Pancreas (tissue), 10 donors: ENCODE measurements around the gene ZFAND6. TPM values are rescaled to one million over a fixed set of nuclear protein-coding genes. Genes with fewer than 3 reads are reported as not detected.

Source experiments
- ATAC-seq, 4 donors: fragments of 200-7000 bp; cut with Tn5 transposase; one replicate each; pipeline versions ENCODE4 v1.8.0 to v1.9.1; 2020; ENCODE audit warnings: mild to moderate bottlenecking in 4 of 4, moderate library complexity in 4 of 4
- DNase-seq, 6 donors: peaks; one replicate each; pipeline ENCODE4 v3.0.0-alpha.2; 2020
- FAIRE-seq: peaks from 2 replicates; lab custom pipeline; 2012; peaks lifted over from hg19 to GRCh38; lab: Jason Lieb, UNC
- H3K27ac ChIP-seq, 4 donors: fragments of 200-600 bp; sonication (generic); 1 replicate in 3 of 4; 2 replicates in 1 of 4; pipeline versions ENCODE4 v1.5.0 to v1.8.0; 2020
- H3K27me3 ChIP-seq, 4 donors: fragments of 200-600 bp; one replicate each; pipeline ENCODE4 v1.8.0; 2021
- H3K36me3 ChIP-seq, 3 donors: fragments of 200-600 bp; sonication (generic) in 1 of 3; one replicate each; pipeline versions ENCODE4 v1.5.0 to v1.8.0; 2020 to 2021
- H3K4me1 ChIP-seq, 3 donors: fragments of 200-600 bp; one replicate each; pipeline ENCODE4 v1.8.0; 2021
- H3K4me3 ChIP-seq, 4 donors: fragments of 200-600 bp; sonication (generic) in 2 of 4; one replicate each; pipeline versions ENCODE4 v1.5.0 to v1.8.0; 2020 to 2021
- H3K9me3 ChIP-seq, 4 donors: fragments of 200-600 bp; one replicate each; pipeline ENCODE4 v1.8.0; 2021
- WGBS, 2 donors: extraction: QIAGEN DNeasy Blood & Tissue Kit; methylation state at CpG; one replicate each; pipeline ENCODE4 v1.1.7; 2013; 5-methylcytosine and 5-hydroxymethylcytosine counted together
- intact Hi-C, 3 donors: fragments of 100-400 bp; cut with DNase I; formaldehyde crosslinking; loops; one replicate each; pipeline versions ENCODE4 v1.11.1 to v1.14.2; 2022
- polyA plus RNA-seq, 2 donors: library from polyadenylated mRNA; stranded (reverse); fragments of 200-250 nt; gene quantifications; one replicate each; pipeline ENCODE4 v1.2.3, GENCODE V29; 2013
- total RNA-seq, 6 donors: library from RNA; stranded (reverse); fragmentation: NEBNext Ultra II Directional in 4 of 6; extraction: Animal tissue kit (Norgen Biotek cat#: 25700) in 4 of 6; gene quantifications; one replicate each; pipeline versions ENCODE4 v1.2.1 to v1.2.4, GENCODE V29; 2021 to 2023
- TF ChIP-seq, protein P1 (sequence below), 4 donors: fragments of 200-600 bp; sonication (generic) in 3 of 4; IDR thresholded peaks; one replicate each; pipeline versions ENCODE4 v1.5.0 to v1.8.0; 2021; ENCODE audit warnings: antibody characterized with exemption in 4 of 4
- donor health status: healthy with polysubstance abuse.
- donor health status: DM: no; HTN: no; CAD: no; lungs with moderate emphysema.
- donor health status: DM: no; HTN: no; CAD: no.
- donor health status: control.
- donor health status: control.
- donor health status: Bipolar disorder and iron deficiency.
- donor health status: DM: yes; HTN: yes; CAD: no.
- donor health status: DM: no; HTN: no; CAD: no.
- donor health status: DM: no; HTN: no; CAD: no.
- donor health status: DM: yes; HTN: yes; CAD: no.

The ZFAND6 gene
- total and polyA plus RNA-seq, 8 donors, result 16.9 to 41.5 (median 19.1) TPM

DNA sequence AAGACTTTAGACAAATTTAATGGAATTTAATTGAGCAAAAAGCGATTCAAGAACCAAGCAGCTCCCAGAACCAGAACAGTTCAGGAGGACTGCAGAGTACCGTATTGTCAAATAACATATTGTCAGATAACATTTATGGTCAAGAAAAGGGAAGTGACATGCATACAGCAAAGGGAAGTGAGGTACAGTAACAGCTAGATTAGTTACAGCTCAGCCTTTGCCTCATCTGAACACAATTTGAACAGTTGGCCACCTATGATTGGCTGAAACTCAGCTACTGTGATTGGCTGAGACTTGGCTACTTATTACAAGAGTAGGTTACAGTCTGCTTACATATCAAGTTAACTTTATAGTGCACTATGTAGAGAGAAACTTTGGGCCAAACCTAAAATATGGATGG lies 21.9 kb downstream of the ZFAND6 start:
- intact Hi-C loops, result no loop called here
- Histone ChIP-seq H3K4me3 (no peak overlapping the region), H3K27ac (no peak overlapping the region), H3K4me1 (peaks cover 0 to 4% (median 3%) of the 10 kb centered on the region in 3 donors), H3K27me3 (no peaks in the 10 kb centered on the region), H3K36me3 (no peaks in the 10 kb centered on the region), H3K9me3 (no peaks in the 10 kb centered on the region)
- DNase-seq, result no peak
- ATAC-seq, result peak in 2 of 4 donors; percentile 28 to 44
- FAIRE-seq, result no peak
- TF ChIP-seq, protein P1, sequence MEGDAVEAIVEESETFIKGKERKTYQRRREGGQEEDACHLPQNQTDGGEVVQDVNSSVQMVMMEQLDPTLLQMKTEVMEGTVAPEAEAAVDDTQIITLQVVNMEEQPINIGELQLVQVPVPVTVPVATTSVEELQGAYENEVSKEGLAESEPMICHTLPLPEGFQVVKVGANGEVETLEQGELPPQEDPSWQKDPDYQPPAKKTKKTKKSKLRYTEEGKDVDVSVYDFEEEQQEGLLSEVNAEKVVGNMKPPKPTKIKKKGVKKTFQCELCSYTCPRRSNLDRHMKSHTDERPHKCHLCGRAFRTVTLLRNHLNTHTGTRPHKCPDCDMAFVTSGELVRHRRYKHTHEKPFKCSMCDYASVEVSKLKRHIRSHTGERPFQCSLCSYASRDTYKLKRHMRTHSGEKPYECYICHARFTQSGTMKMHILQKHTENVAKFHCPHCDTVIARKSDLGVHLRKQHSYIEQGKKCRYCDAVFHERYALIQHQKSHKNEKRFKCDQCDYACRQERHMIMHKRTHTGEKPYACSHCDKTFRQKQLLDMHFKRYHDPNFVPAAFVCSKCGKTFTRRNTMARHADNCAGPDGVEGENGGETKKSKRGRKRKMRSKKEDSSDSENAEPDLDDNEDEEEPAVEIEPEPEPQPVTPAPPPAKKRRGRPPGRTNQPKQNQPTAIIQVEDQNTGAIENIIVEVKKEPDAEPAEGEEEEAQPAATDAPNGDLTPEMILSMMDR (IDR thresholded peaks at IDR 0.05), result no peak
- 87 to 89% methylated on average over 2 of the region's 2 CpGs for WGBS, 2 donors

- intact Hi-C loops, result no loop called here
- ATAC-seq (no peak), DNase-seq (no peak), FAIRE-seq (no peak)
- H3K27me3 ChIP-seq, result no peaks in the 10 kb centered on the region
- H3K9me3 ChIP-seq, result no peaks in the 10 kb centered on the region
- H3K4me3 ChIP-seq, result no peak overlapping the region
- TF ChIP-seq, protein P1 (IDR thresholded peaks at IDR 0.05), result no peak
- H3K4me1 ChIP-seq, result peaks cover 0 to 6% (median 0%) of the 10 kb centered on the region in 3 donors
- 38 to 39% methylated on average over 5 of the region's 5 CpGs for WGBS, 2 donors
- H3K27ac ChIP-seq, result no peak overlapping the region
- no peaks in the 10 kb centered on the region for H3K36me3 ChIP-seq
Measured at GRCh38 chr15:80087104-80087503, 27.6 kb downstream of the ZFAND6 start.

DNA sequence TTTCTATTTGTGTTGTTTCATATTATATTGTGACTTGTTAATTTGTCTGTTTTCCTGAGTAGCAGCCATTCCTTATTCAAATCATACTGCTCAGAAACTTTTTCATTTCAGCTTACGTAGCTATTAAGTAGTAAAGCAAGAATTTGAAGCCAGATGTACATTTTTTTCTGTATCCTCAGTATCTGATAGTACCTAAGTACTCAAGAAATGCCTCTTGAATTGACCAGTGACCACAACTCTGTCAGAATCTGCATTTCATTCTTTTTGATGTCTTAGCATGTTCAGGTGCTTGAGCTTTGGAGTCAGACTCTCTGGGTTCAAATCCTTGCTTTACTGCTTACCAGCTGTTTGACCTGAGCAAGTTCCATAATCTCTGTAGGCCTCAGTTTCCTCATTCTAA lies 30.6 kb downstream of the ZFAND6 start:
- FAIRE-seq, result no peak
- Histone ChIP-seq H3K4me3 (no peak overlapping the region), H3K36me3 (no peaks in the 10 kb centered on the region), H3K9me3 (no peaks in the 10 kb centered on the region), H3K27ac (no peak overlapping the region), H3K27me3 (no peaks in the 10 kb centered on the region), H3K4me1 (peaks cover 11 to 17% (median 15%) of the 10 kb centered on the region in 3 donors)
- no peak for DNase-seq
- intact Hi-C loops, result no loop called here
- 96 to 100% methylated on average over 1 of the region's 1 CpG for WGBS, 2 donors
- ATAC-seq, result no peak
- TF ChIP-seq, protein P1 (IDR thresholded peaks at IDR 0.05), result no peak

DNA sequence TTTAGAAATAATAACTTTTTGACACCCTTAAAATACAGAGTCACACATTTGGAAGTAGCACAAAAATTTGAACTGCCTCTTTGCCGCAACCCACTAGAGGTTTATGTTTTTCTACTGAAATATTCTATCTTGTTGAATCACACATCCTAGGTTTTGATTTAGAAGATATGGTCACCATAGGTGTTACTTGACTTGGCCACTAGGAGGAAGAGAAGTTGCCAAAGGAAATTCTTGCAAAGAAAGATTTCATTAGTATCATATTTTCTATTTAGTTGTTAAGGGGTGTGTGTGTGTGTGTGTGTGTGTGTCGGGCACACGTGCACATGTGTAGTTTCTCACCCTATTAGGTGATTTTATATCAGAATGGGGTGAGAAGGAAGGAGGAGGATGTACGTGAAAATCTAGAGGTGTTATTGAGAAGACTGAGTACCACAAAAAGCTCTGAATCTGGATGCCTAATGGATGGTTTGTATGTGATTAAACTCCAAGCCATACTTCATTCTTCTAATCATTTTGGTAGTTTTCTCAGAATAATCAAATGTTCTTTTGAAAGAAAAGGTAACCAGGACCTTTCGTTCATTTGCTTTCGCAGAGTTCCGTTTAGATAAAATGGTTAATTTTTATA lies 31.5 kb downstream of the ZFAND6 start:
- H3K9me3 ChIP-seq, result no peaks in the 10 kb centered on the region
- no peak for FAIRE-seq
- no peak for DNase-seq
- TF ChIP-seq, protein P1 (IDR thresholded peaks at IDR 0.05), result peak in 1 of 4 donors; percentile 13
- H3K27ac ChIP-seq, result no peak overlapping the region
- 74 to 79% methylated on average over 7 of the region's 7 CpGs for WGBS, 2 donors
- no peaks in the 10 kb centered on the region for H3K36me3 ChIP-seq
- no peaks in the 10 kb centered on the region for H3K27me3 ChIP-seq
- intact Hi-C loops, result no loop called here
- H3K4me3 ChIP-seq, result no peak overlapping the region
- no peak for ATAC-seq
- H3K4me1 ChIP-seq, result peaks cover 16 to 25% (median 19%) of the 10 kb centered on the region in 3 donors

GRCh38 chr15:80093854-80094418 lies 34.5 kb downstream of the ZFAND6 start:
- WGBS, 2 donors, result 25 to 36% methylated on average over 5 of the region's 5 CpGs
- Histone ChIP-seq H3K4me3 (no peak overlapping the region), H3K9me3 (no peaks in the 10 kb centered on the region), H3K27me3 (no peaks in the 10 kb centered on the region), H3K36me3 (no peaks in the 10 kb centered on the region), H3K4me1 (peaks cover 15 to 28% (median 19%) of the 10 kb centered on the region in 3 donors), H3K27ac (peak overlapping the region in 2 of 4 donors; percentile 54 to 78)
- TF ChIP-seq, protein P1 (IDR thresholded peaks at IDR 0.05), result no peak
- peak; percentile 85 to 93 (median 89) for ATAC-seq
- DNase-seq, result peak; percentile 40 to 74 (median 61)
- intact Hi-C loops, result no loop called here
- peak; percentile 5 for FAIRE-seq
